Measurements from ENCODE around the gene FUCA1. TPM values are rescaled to one million over a fixed set of nuclear protein-coding genes. Genes with fewer than 3 reads are reported as not detected.

Gene FUCA1
- 12.6 and 21.0 TPM in 2 replicates for total RNA-seq

DNA sequence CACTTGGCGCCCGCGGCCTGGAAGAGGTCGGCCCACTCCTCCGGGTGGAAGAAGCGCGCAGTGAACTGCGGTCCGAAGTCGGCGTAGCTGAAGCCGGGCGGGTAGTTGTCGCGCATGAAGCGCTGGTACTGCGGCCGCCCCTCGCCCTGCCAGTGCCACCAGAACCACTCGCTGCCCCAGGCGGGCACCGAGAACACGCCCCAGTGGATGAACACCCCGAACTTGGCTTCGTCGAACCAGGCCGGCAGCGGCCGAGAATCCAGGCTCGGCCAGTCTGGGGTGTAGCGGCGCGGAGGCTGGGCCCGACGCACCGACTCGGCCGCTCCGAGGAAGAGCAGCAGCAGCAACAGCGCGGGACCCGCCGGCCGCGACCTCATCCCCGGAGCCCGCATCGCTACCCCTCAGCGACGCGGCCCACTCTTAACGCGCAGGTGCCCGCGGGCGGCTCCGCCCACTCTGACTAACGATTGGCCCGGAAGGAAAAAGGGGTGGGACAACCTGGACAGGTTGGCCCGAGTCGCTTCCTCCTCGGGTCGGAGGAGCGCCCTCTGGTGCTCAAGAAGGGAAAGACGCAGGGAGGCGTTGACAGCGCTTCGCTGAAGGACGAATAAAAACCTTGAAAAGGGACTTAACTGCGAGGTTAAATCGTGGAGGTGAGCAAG is at the start of gene FUCA1:
Gene FUCA1 (minus strand): TSS at position 396 of the 662 bp plus-strand sequence. CDS start 4 bp downstream, at position 392.

DNA sequence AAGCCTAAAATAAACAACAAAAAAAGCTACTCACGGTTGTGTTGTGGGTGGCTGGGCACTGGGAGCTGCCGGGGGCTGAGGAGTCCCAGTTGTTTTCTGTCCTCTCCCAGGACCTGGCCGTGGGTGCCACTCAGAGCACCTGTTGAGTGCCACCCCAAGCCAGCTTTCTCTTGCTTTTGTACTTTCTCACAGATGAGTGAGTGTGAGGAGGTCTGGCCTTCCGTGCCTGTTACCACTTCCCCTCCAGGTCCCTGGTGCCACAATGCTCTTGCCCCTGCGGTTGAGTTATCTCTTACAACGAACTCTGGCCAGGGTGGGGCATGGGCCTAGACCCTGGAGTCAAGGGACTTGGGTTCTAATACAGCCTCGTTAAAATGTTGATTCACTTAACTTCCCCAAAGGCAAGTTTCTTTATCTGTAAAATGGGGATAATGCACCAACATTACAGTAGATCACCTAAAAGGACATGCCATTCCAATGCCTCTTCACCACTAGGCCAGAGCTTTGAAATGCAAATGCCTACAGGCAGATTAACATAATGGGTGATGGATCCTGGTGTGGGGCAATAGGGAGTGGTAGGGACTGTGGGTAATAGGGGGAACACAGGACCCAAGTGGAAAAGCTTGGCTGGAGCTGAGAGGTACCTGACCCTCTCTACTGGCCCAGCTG is 45.3 kb upstream of the FUCA1 start, which contains the start of gene CNR2:
Gene CNR2 (minus strand): TSS at position 151 of the 669 bp plus-strand sequence. CDS start 37,745 bp downstream, outside the sequence.

DNA sequence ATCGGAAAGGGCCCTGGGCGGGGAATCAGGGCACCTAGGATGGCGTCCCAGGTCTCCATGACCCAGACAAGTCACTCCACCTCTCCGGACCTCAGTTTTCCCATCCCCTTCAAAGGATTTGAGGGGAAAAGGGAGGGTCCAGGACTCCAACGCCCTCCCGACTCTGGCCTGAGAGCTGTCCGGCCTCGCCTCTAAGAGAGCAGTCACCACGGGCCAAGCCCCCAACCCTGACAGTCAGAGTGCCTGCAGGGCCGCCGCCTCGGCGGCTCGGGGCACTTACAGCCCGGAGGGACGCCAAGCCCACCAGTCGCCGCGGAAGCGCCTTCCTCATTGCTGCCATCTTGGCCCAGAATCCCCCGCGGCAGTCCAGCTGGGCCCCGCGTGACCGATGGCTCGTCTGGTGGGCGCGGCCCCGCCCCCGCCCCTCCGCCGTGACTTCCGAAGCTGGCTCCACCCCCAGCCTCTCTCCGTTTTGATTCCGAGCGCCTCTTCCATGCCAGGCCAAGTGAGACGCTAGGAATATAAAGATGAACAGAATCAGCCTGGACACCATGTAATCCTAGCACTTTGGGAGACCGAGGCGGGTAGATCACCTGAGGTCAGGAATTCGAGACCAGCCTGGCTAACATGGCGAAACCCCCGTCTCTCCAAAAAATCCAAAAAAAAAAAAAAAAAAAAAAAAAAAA is 42.9 kb downstream of the FUCA1 start, which contains the start of gene HMGCL:
Gene HMGCL (minus strand): TSS at position 354 of the 686 bp plus-strand sequence. CDS start 14 bp downstream, at position 340.

DNA sequence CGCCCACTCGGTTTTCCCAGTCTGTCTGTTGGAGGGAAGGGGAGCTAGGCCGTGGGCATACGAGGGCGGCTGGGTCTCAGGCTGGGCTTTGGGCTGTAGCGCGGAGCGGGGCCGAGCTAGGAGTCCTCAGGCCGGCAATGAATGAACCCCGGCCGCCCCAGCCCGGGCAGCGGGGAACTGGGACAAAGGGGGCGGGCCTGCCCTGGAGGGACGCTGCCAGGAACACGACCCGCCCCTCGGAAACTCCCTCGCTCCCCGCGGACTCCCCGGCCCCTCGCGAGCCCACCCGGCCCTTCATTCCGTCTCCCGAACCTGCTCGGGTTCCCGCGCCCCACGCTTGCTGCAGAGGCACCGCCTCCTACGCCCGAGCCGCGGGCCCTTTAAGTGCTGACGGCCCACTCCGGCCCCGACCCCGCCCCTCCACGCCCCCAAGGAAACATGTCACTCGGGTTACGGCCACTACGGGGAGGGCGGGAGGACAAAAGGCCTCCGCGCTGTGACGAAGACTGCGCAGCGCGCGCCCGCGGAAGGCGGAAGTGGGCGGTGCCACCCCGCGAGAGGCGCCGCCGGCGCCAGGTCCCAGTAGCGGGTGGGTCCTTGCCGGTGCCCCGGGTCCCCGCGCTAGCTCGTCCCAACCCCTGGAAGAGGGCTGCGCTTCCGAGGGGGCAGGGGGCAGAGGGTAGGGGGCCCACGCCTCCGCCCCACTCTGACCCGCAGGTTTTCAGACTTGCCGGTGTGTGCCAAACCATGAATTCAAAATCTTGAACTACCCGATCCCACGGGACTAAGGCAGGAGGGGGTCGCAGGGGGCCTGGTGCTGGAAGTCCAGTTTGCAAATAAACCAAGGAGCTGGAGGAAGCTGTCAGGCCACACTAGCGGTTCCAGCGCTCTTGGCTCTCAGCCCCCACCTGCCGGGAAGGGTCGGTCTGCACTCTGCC is 67.4 kb downstream of the FUCA1 start, which contains the start of gene GALE:
Gene GALE (minus strand): TSS at position 355 of the 938 bp plus-strand sequence. CDS start 1,747 bp downstream, outside the sequence.

Other genes starting within 250 kb of the FUCA1 start
- 1,078 and 1,264 TPM in 2 replicates for gene RPL11, start 176.5 kb downstream of the FUCA1 start, total RNA-seq
- gene ELOA, start 124.8 kb downstream of the FUCA1 start, total RNA-seq: 23.2 and 32.3 TPM in 2 replicates
- gene PITHD1, start 89.9 kb downstream of the FUCA1 start, total RNA-seq: 55.0 and 57.1 TPM in 2 replicates
- 33.2 and 53.1 TPM in 2 replicates for gene LYPLA2, start 77.1 kb downstream of the FUCA1 start, total RNA-seq
- 46.5 and 68.0 TPM in 2 replicates for gene GALE, start 67.5 kb downstream of the FUCA1 start, total RNA-seq
- 45.8 and 51.3 TPM in 2 replicates for gene HMGCL, start 42.9 kb downstream of the FUCA1 start, total RNA-seq
- gene CNR2, start 45.1 kb upstream of the FUCA1 start, total RNA-seq: not detected in 2 replicates
- gene PNRC2, start 91.5 kb upstream of the FUCA1 start, total RNA-seq: 102 and 126 TPM in 2 replicates
- 56.0 and 102 TPM in 2 replicates for gene SRSF10, start 112.0 kb upstream of the FUCA1 start, total RNA-seq
- gene MYOM3, start 243.8 kb upstream of the FUCA1 start, total RNA-seq: 0.34 and 0.85 TPM in 2 replicates

All from nasal cavity respiratory epithelium epithelial cell of viscerocranial mucosa (primary cell).